OCI-LY1 (cell line): ENCODE results near the gene ADCY9.

Experiments
- EZH2 ChIP-seq: fragments of 200-600 bp; sonication (generic), shearing (Covaris generic); IDR thresholded peaks from 2 replicates; pipeline ENCODE4 v1.8.0; 2017; ENCODE audit warnings: borderline replicate concordance, mixed run types, mild to moderate bottlenecking, antibody characterized with exemption, low read length, moderate library complexity, mixed read lengths
- TF ChIP-seq, protein P1 (sequence below): fragments of 200-600 bp; sonication (generic), shearing (Covaris generic); IDR thresholded peaks from 2 replicates; pipeline ENCODE4 v1.5.1; 2017; ENCODE audit warnings: mild to moderate bottlenecking, antibody characterized with exemption, low read length, moderate library complexity, mixed read lengths

DNA sequence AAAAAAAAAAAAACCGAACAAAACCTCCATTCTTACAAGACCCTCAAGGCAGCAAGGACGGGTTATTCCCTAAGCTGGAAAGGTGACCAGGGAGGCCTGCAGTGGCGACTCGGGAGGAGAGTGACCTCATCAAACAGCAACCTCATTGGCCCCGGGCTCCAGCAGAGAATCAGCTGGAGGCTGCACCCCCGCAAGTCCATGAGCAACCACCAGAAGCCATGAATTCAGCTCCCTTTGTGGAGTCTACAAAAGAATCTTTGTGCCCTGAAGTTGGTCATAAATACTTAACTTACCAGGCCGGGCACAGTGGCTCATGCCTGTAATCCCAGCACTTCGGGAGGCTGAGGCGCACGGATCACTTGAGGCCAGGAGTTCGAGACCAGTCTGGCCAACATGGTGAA is 154.8 kb downstream of the ADCY9 start:
- TF ChIP-seq, protein P1, sequence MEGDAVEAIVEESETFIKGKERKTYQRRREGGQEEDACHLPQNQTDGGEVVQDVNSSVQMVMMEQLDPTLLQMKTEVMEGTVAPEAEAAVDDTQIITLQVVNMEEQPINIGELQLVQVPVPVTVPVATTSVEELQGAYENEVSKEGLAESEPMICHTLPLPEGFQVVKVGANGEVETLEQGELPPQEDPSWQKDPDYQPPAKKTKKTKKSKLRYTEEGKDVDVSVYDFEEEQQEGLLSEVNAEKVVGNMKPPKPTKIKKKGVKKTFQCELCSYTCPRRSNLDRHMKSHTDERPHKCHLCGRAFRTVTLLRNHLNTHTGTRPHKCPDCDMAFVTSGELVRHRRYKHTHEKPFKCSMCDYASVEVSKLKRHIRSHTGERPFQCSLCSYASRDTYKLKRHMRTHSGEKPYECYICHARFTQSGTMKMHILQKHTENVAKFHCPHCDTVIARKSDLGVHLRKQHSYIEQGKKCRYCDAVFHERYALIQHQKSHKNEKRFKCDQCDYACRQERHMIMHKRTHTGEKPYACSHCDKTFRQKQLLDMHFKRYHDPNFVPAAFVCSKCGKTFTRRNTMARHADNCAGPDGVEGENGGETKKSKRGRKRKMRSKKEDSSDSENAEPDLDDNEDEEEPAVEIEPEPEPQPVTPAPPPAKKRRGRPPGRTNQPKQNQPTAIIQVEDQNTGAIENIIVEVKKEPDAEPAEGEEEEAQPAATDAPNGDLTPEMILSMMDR, result no peak
- no peak for TF ChIP-seq EZH2
